Tibial nerve (tissue), 4 donors: Measurements from ENCODE around the gene SLC39A13. TPM values are rescaled to one million over a fixed set of nuclear protein-coding genes. Genes with fewer than 3 reads are reported as not detected.

Source experiments
- DNase-seq, 2 donors: peaks; one replicate each; pipeline ENCODE4 v3.0.0-alpha.2; 2019; ENCODE audit warnings: low spot score in 2 of 2
- H3K27ac ChIP-seq, 4 donors: fragments of 200-600 bp; sonication (generic) in 3 of 4; one replicate each; pipeline ENCODE4 v1.5.1; 2017 to 2019; ENCODE audit warnings: mild to moderate bottlenecking in 1 of 4
- H3K27me3 ChIP-seq, 2 donors: fragments of 200-600 bp; sonication (generic) in 1 of 2; one replicate each; pipeline versions ENCODE4 v1.5.1 to v1.6.0; 2017 to 2019
- H3K36me3 ChIP-seq, 3 donors: fragments of 200-600 bp; sonication (generic); one replicate each; pipeline ENCODE4 v1.5.1; 2018 to 2019
- H3K4me1 ChIP-seq, 4 donors: fragments of 200-600 bp; sonication (generic) in 3 of 4; one replicate each; pipeline ENCODE4 v1.5.1; 2017 to 2019
- H3K4me3 ChIP-seq, 4 donors: fragments of 200-600 bp; sonication (generic) in 3 of 4; one replicate each; pipeline ENCODE4 v1.5.1; 2017 to 2019; ENCODE audit warnings: mild to moderate bottlenecking in 1 of 4, moderate library complexity in 1 of 4
- H3K9me3 ChIP-seq, 4 donors: fragments of 200-600 bp; sonication (generic) in 3 of 4; one replicate each; pipeline ENCODE4 v1.5.1; 2017 to 2019
- CTCF ChIP-seq, 5 experiments: fragments of 200-600 bp in 3 of 5; fragments of 450-650 bp in 2 of 5; sonication (generic) in 3 of 5; IDR thresholded peaks; one replicate each; pipeline ENCODE4 v1.5.1; 2016 to 2019; ENCODE audit warnings: antibody characterized with exemption in 5 of 5, mild to moderate bottlenecking in 3 of 5, moderate library complexity in 2 of 5
- EP300 ChIP-seq, 2 donors: sonication (generic); formaldehyde crosslinking; IDR thresholded peaks; one replicate each; pipeline ENCODE4 v1.6.1; 2017; ENCODE audit warnings: antibody characterized with exemption in 2 of 2, mild to moderate bottlenecking in 1 of 2
- POLR2A ChIP-seq, 2 donors: fragments of 450-650 bp; IDR thresholded peaks; one replicate each; pipeline ENCODE4 v1.6.1; 2017; ENCODE audit warnings: antibody characterized with exemption in 2 of 2, mild to moderate bottlenecking in 2 of 2, moderate library complexity in 2 of 2
- WGBS, 2 donors: methylation state at CpG; one replicate each; pipeline ENCODE4 v1.1.5; 2018; 5-methylcytosine and 5-hydroxymethylcytosine counted together
- total RNA-seq, 4 donors: library from RNA; depleted of rRNA; stranded (reverse); fragments of >200 nt; gene quantifications; one replicate each; pipeline ENCODE4 v1.1.0, GENCODE V29; 2016

SLC39A13 gene
- total RNA-seq, 4 donors from 2014 or later, result 91.6 to 142 (median 116) TPM

- Histone ChIP-seq H3K9me3 (no peaks in the 10 kb centered on the region), H3K27ac (peak overlapping the region in 3 of 4 donors; percentile 73 to 85 (median 81)), H3K27me3 (no peaks in the 10 kb centered on the region), H3K4me1 (no peaks in the 10 kb centered on the region), H3K4me3 (peak overlapping the region; percentile 17 to 49 (median 28)), H3K36me3 (no peaks in the 10 kb centered on the region)
- no peak for DNase-seq
- TF ChIP-seq CTCF (IDR thresholded peaks at IDR 0.05) (no peak), POLR2A (IDR thresholded peaks at IDR 0.05) (no peak), EP300 (IDR thresholded peaks at IDR 0.05) (no peak)
- WGBS, 2 donors, result 67 to 85% methylated on average over 5 of the region's 5 CpGs
These were observed 30.8 kb upstream of the SLC39A13 start for GRCh38 chr11:47377571-47378009.

GRCh38 chr11:47378010-47378835 is 30.2 kb upstream of the SLC39A13 start, which contains the start of gene SPI1:
TSS of gene SPI1 (minus strand) at chr11:47378547. CDS start at chr11:47378353, 194 bp downstream.
- TF ChIP-seq CTCF (IDR thresholded peaks at IDR 0.05) (no peak), POLR2A (IDR thresholded peaks at IDR 0.05) (peak in 1 of 2 donors; percentile 36), EP300 (IDR thresholded peaks at IDR 0.05) (peak in 1 of 2 donors; percentile 26)
- 65 to 71% methylated on average over 21 to 29 of the region's 31 CpGs for WGBS, 2 donors

GRCh38 chr11:47378836-47379170 is 29.6 kb upstream of the SLC39A13 start:
- Histone ChIP-seq H3K27ac (peak overlapping the region in 3 of 4 donors; percentile 43 to 85 (median 81)), H3K27me3 (no peaks in the 10 kb centered on the region), H3K36me3 (no peaks in the 10 kb centered on the region), H3K9me3 (no peaks in the 10 kb centered on the region), H3K4me3 (no peak overlapping the region), H3K4me1 (no peaks in the 10 kb centered on the region)
- DNase-seq, result no peak
- no peak for TF ChIP-seq EP300 (IDR thresholded peaks at IDR 0.05)
- TF ChIP-seq POLR2A (IDR thresholded peaks at IDR 0.05), result no peak
- no peak for TF ChIP-seq CTCF (IDR thresholded peaks at IDR 0.05)

More at GRCh38 chr11:47378010-47378835, 30.2 kb upstream of the SLC39A13 start, which contains the start of gene SPI1:
- Histone ChIP-seq H3K36me3 (no peaks in the 10 kb centered on the region), H3K9me3 (no peaks in the 10 kb centered on the region), H3K4me3 (peak within 1 kb of the TSS; percentile 17 to 49 (median 28)), H3K27me3 (no peaks in the 10 kb centered on the region), H3K4me1 (no peaks in the 10 kb centered on the region), H3K27ac (peak within 1 kb of the TSS in 3 of 4 donors; percentile 73 to 85 (median 81))
- DNase-seq, result peak in 1 of 2 donors; percentile 39

- TF ChIP-seq CTCF (IDR thresholded peaks at IDR 0.05) (no peak), EP300 (IDR thresholded peaks at IDR 0.05) (no peak), POLR2A (IDR thresholded peaks at IDR 0.05) (no peak)
- Histone ChIP-seq H3K9me3 (no peaks in the 10 kb centered on the region), H3K4me3 (no peak overlapping the region), H3K27ac (no peak overlapping the region), H3K27me3 (no peaks in the 10 kb centered on the region), H3K36me3 (no peaks in the 10 kb centered on the region), H3K4me1 (no peaks in the 10 kb centered on the region)
- WGBS, 2 donors, result 88% methylated on average over 2 of the region's 2 CpGs
- no peak for DNase-seq
These were observed 29.1 kb upstream of the SLC39A13 start for GRCh38 chr11:47379317-47379716.

- no peak for TF ChIP-seq EP300 (IDR thresholded peaks at IDR 0.05)
- no peak for TF ChIP-seq POLR2A (IDR thresholded peaks at IDR 0.05)
- no peak for TF ChIP-seq CTCF (IDR thresholded peaks at IDR 0.05)
- DNase-seq, result no peak
- Histone ChIP-seq H3K27ac (no peak overlapping the region), H3K27me3 (no peaks in the 10 kb centered on the region), H3K4me1 (no peaks in the 10 kb centered on the region), H3K36me3 (no peaks in the 10 kb centered on the region), H3K9me3 (no peaks in the 10 kb centered on the region), H3K4me3 (no peak overlapping the region)
- WGBS, 2 donors, result 92 to 96% methylated on average over 2 of the region's 2 CpGs
These were observed 28.3 kb upstream of the SLC39A13 start for GRCh38 chr11:47380078-47380477.
